Liver (tissue), 3 donors: ENCODE results near the gene APEX1.

Experiments used
- GABPA ChIP-seq, 2 donors: IDR thresholded peaks in 1 of 2; conservative IDR thresholded peaks in 1 of 2; 2 replicates each; pipeline ENCODE4 v1.6.1; 2016; ENCODE audit warnings: antibody characterized with exemption in 2 of 2, mild to moderate bottlenecking in 1 of 2, moderate library complexity in 1 of 2
- JUND ChIP-seq, 2 donors: IDR thresholded peaks; 2 replicates each; pipeline ENCODE4 v1.6.1; 2016; ENCODE audit warnings: antibody characterized with exemption in 2 of 2
- MAX ChIP-seq: IDR thresholded peaks from 2 replicates; pipeline ENCODE4 v1.6.1; 2016; ENCODE audit warnings: antibody characterized with exemption
- RAD21 ChIP-seq, 2 donors: IDR thresholded peaks; 2 replicates each; pipeline ENCODE4 v1.6.1; 2016; ENCODE audit warnings: antibody characterized with exemption in 2 of 2, mild to moderate bottlenecking in 2 of 2
- REST ChIP-seq: IDR thresholded peaks from 2 replicates; pipeline ENCODE4 v1.6.1; 2016; ENCODE audit warnings: antibody characterized with exemption, mild to moderate bottlenecking
- RXRA ChIP-seq, 2 donors: IDR thresholded peaks; 2 replicates each; pipeline ENCODE4 v1.6.1; 2017 to 2018; ENCODE audit warnings: antibody characterized with exemption in 2 of 2, mild to moderate bottlenecking in 1 of 2
- TAF1 ChIP-seq: conservative IDR thresholded peaks from 2 replicates; pipeline ENCODE4 v1.6.1; 2016; ENCODE audit warnings: antibody characterized with exemption, mild to moderate bottlenecking
- YY1 ChIP-seq: IDR thresholded peaks from 2 replicates; pipeline ENCODE4 v1.6.1; 2016; ENCODE audit warnings: antibody characterized with exemption, mild to moderate bottlenecking
- TF ChIP-seq, protein P1 (sequence below): IDR thresholded peaks from 2 replicates; pipeline ENCODE4 v1.6.1; 2016; ENCODE audit warnings: antibody characterized with exemption
- TF ChIP-seq, protein P2 (sequence below): fragments of 150-350 bp; IDR thresholded peaks from 2 replicates; pipeline ENCODE4 v1.5.1; 2017; ENCODE audit warnings: improper control_type of control experiment, low read depth, low read length; ENCODE audit not compliant: missing input control
- donor health status: healthy.
- donor health status: healthy.

- TF ChIP-seq, protein P1, sequence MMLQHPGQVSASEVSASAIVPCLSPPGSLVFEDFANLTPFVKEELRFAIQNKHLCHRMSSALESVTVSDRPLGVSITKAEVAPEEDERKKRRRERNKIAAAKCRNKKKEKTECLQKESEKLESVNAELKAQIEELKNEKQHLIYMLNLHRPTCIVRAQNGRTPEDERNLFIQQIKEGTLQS = peak; percentile 52
- TF ChIP-seq, protein P2, sequence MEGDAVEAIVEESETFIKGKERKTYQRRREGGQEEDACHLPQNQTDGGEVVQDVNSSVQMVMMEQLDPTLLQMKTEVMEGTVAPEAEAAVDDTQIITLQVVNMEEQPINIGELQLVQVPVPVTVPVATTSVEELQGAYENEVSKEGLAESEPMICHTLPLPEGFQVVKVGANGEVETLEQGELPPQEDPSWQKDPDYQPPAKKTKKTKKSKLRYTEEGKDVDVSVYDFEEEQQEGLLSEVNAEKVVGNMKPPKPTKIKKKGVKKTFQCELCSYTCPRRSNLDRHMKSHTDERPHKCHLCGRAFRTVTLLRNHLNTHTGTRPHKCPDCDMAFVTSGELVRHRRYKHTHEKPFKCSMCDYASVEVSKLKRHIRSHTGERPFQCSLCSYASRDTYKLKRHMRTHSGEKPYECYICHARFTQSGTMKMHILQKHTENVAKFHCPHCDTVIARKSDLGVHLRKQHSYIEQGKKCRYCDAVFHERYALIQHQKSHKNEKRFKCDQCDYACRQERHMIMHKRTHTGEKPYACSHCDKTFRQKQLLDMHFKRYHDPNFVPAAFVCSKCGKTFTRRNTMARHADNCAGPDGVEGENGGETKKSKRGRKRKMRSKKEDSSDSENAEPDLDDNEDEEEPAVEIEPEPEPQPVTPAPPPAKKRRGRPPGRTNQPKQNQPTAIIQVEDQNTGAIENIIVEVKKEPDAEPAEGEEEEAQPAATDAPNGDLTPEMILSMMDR = no peak
- TF ChIP-seq TAF1 (no peak), YY1 (peak; percentile 94), RXRA (IDR thresholded peaks at IDR 0.05) (peak; percentile 62 to 67), REST (peak; percentile 84), JUND (IDR thresholded peaks at IDR 0.05) (peak in 1 of 2 donors; percentile 31), RAD21 (IDR thresholded peaks at IDR 0.05) (no peak), GABPA (IDR thresholded peaks at IDR 0.05 in 1 of 2, conservative IDR thresholded peaks at IDR 0.05 in 1 of 2) (peak in 1 of 2 donors; percentile 58), MAX (peak; percentile 98)
These were observed 6.5 kb downstream of the APEX1 start, which contains the start of gene PIP4P1 for GRCh38 chr14:20461225-20462141.
